ENCODE measurements around the gene UPP2. TPM values are rescaled to one million over a fixed set of nuclear protein-coding genes. Genes with fewer than 3 reads are reported as not detected.

Gene UPP2
- total RNA-seq, 2 experiments from 2014 or later, result not detected

Other genes with a start within 250 kb of the UPP2 start
- 10 to 100 TPM; 12.7 to 13.8 TPM for gene ACVR1, start 225.5 kb upstream of the UPP2 start, total RNA-seq

Measured in activated CD8-positive, alpha-beta memory T cell treated with anti-CD3 and anti-CD28 coated beads for 36 hours (primary cell).